Measurements from ENCODE around the gene ANHX. TPM values are rescaled to one million over a fixed set of nuclear protein-coding genes. Genes with fewer than 3 reads are reported as not detected.

The ANHX gene
- total RNA-seq, 2 donors from 2014 or later, result not detected

- Histone ChIP-seq H3K9me3 (peaks cover 0 to 19% of the 10 kb centered on the region in 2 donors), H3K36me3 (no peaks in the 10 kb centered on the region), H3K27ac (no peak overlapping the region), H3K27me3 (no peaks in the 10 kb centered on the region), H3K4me1 (no peaks in the 10 kb centered on the region), H3K4me3 (no peak overlapping the region)
- TF ChIP-seq, protein P1, sequence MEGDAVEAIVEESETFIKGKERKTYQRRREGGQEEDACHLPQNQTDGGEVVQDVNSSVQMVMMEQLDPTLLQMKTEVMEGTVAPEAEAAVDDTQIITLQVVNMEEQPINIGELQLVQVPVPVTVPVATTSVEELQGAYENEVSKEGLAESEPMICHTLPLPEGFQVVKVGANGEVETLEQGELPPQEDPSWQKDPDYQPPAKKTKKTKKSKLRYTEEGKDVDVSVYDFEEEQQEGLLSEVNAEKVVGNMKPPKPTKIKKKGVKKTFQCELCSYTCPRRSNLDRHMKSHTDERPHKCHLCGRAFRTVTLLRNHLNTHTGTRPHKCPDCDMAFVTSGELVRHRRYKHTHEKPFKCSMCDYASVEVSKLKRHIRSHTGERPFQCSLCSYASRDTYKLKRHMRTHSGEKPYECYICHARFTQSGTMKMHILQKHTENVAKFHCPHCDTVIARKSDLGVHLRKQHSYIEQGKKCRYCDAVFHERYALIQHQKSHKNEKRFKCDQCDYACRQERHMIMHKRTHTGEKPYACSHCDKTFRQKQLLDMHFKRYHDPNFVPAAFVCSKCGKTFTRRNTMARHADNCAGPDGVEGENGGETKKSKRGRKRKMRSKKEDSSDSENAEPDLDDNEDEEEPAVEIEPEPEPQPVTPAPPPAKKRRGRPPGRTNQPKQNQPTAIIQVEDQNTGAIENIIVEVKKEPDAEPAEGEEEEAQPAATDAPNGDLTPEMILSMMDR (IDR thresholded peaks at IDR 0.05), result no peak
- no peak for DNase-seq (ENCODE audit: low spot score)
Measured at GRCh38 chr12:133226690-133227089, 9.0 kb downstream of the ANHX start.

- TF ChIP-seq, protein P1 (IDR thresholded peaks at IDR 0.05), result no peak
- DNase-seq (ENCODE audit: low spot score), result no peak
- Histone ChIP-seq H3K9me3 (peaks cover 0 to 25% of the 10 kb centered on the region in 2 donors), H3K27ac (no peak overlapping the region), H3K4me1 (no peaks in the 10 kb centered on the region), H3K4me3 (no peak overlapping the region), H3K27me3 (no peaks in the 10 kb centered on the region), H3K36me3 (no peaks in the 10 kb centered on the region)
Measured at GRCh38 chr12:133225527-133225926, 10.2 kb downstream of the ANHX start.

DNA sequence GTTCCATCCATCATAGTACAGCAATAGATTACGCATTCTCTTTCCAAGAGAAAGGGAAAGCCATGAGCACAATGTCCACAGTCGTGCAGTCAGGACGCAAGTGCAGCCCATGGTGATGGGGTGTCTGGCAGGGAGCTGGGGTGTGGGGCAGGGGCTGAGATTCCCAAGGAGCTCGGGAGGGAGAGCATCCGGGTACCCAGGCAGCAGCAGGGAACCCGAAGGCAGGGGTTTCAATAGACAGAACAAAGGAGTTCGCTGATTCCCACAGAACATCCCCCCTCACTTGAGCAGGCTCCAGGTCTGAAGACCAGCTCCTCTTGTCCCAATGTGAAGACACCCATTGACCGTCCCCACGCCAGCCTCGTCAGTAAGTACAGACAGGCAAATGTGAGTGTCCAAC, 13.5 kb downstream of the ANHX start:
- Histone ChIP-seq H3K9me3 (peaks cover 5 to 40% of the 10 kb centered on the region in 2 donors), H3K4me1 (no peaks in the 10 kb centered on the region), H3K4me3 (no peak overlapping the region), H3K27me3 (no peaks in the 10 kb centered on the region), H3K36me3 (no peaks in the 10 kb centered on the region), H3K27ac (no peak overlapping the region)
- no peak for DNase-seq (ENCODE audit: low spot score)
- TF ChIP-seq, protein P1 (IDR thresholded peaks at IDR 0.05), result no peak

DNA sequence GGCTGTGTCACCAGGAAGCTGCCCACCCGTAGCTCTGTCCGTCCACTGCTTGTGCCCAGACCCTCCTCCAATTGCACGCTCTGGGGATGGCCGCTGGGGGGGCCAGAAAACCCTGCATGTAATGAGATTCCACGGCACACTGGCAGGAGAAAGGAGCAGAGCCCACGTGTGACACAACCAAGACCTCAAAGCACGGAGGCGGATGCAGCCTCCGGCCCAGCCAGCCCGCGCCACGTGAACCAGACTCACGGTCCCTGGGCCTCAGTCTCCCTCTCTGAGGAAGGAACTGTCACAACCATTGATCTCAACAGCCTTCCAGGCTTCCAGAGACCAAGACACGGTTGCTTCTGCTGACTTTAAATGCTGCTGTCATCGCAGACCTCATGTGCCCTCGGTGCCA, 14.4 kb downstream of the ANHX start:
- Histone ChIP-seq H3K9me3 (peaks cover 5 to 48% of the 10 kb centered on the region in 2 donors), H3K36me3 (no peaks in the 10 kb centered on the region)
- no peak for DNase-seq (ENCODE audit: low spot score)

GRCh38 chr12:133220521-133220920, 15.2 kb downstream of the ANHX start:
- Histone ChIP-seq H3K9me3 (peaks cover 5 to 50% of the 10 kb centered on the region in 2 donors), H3K4me1 (no peaks in the 10 kb centered on the region), H3K36me3 (no peaks in the 10 kb centered on the region), H3K27ac (no peak overlapping the region), H3K27me3 (no peaks in the 10 kb centered on the region), H3K4me3 (no peak overlapping the region)
- TF ChIP-seq, protein P1 (IDR thresholded peaks at IDR 0.05), result no peak
- no peak for DNase-seq (ENCODE audit: low spot score)

More for the DNA sequence above, 14.4 kb downstream of the ANHX start:
- Histone ChIP-seq H3K4me3 (no peak overlapping the region), H3K27me3 (no peaks in the 10 kb centered on the region), H3K27ac (no peak overlapping the region), H3K4me1 (no peaks in the 10 kb centered on the region)
- TF ChIP-seq, protein P1 (IDR thresholded peaks at IDR 0.05), result no peak

DNA sequence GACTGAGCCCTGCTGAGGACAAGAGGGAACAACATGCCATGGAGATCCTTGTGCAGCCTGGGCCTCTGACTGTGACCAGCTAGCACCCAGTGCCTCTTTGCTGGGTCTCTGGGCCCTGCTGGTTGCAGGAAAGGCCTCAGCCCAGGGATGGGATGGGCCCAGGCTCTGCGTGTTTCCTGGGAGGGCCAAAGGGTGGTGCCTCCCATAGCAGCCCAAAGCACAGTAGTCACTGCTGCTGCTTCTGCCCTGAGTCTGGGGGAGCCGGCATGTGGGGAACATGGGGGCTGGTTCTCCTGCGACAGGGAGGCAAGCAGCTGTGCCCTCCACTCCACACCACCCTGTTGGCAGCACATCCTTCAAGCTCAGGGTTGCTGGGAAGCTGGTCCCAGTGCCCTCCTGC, 18.5 kb downstream of the ANHX start:
- Histone ChIP-seq H3K27ac (no peak overlapping the region), H3K9me3 (peaks cover 12 to 74% of the 10 kb centered on the region in 2 donors), H3K36me3 (no peaks in the 10 kb centered on the region), H3K27me3 (no peaks in the 10 kb centered on the region), H3K4me3 (no peak overlapping the region), H3K4me1 (no peaks in the 10 kb centered on the region)
- DNase-seq (ENCODE audit: low spot score), result peak; percentile 11
- TF ChIP-seq, protein P1 (IDR thresholded peaks at IDR 0.05), result no peak

Measured in right atrium auricular region (tissue), 2 donors.